Inferior parietal cortex (tissue), 1 donor: ENCODE measurements around the gene STK24.

ENCODE experiments used
- DNase-seq: peaks from one replicate; pipeline ENCODE4 v3.0.0-alpha.2; 2016; ENCODE audit errors: extremely low spot score

Gene STK24

DNA sequence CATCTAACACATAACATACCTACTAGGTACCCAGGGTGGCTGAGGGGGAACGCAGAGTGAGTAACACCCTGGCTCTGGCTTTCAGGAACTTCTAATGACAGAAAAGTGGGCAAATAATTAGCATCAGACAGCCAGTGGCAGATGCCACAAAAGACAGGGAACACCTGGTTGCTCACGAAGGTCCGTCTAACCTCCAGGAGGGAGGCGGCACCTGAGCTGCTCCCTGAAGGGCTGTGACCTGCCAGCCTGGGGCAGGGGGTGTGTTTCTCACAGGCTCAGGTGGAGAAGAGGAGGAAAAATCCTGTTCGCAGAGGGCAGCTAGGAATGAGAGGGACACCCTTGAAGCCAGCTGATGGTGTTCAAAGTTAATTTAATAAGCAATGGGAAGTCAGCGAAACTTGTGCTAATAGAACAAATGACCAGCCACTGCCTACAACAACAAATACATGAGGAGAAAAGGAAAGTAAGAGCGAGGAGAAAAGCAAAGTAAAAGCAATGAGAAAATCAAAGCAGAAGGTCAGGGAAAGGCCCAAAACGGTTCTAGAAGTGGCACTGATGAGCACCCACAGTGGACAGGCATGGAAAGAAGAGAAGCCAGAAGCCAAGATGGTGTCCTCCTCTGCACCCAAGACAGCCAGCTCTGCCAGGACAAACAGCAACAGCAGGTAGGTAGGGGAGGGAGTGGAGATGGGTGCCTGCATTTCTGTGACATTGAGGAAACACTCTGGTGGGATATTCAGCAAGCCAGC is 87.3 kb downstream of the STK24 start:
- no peak for DNase-seq

GRCh38 chr13:98488736-98489135 is 88.2 kb downstream of the STK24 start:
- DNase-seq, result no peak

GRCh38 chr13:98487522-98487921 is 89.4 kb downstream of the STK24 start:
- no peak for DNase-seq

DNA sequence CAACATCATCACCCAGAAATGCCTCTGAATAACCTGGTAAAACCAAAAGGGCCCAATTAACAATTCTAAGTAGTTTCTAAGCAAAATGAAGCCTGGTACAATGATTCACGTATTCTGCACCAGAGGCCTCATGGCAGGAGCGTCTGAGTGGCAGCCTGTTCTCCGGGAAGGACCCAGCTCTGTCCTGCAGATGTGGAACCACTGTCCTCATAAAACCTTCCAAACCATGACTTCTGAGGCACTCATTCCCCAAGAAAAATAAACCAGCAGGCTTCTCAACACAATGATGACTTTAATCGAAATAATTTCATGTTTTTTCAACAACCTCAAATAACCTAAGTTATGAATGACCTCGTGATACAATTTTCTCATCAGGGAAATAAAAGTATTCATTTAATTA is 89.9 kb downstream of the STK24 start:
- no peak for DNase-seq

DNA sequence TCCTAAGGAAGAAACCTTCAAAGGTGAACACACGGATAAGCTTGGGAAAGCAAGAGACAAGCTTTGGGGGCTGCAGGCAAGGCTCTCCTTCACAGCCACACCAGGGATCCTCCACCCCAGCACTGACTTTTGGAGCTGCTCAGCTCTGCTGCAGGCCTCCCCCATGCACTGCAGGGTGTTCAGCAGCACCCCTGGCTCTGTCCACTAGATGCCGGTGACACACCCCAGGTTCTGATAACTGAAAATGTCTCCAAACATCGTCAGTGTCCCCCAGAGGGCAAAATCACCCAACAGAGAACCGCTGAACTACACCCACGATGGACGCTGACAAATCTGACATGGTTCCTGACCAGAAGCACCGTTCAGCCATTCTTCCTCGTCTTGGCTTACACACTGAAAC is 90.5 kb downstream of the STK24 start:
- DNase-seq, result no peak

GRCh38 chr13:98485561-98485960 is 91.3 kb downstream of the STK24 start:
- no peak for DNase-seq

GRCh38 chr13:98484289-98485219 is 92.4 kb downstream of the STK24 start:
- DNase-seq, result no peak

- DNase-seq, result no peak
Observed at GRCh38 chr13:98483601-98484288, 93.2 kb downstream of the STK24 start.

GRCh38 chr13:98482476-98483444 is 94.1 kb downstream of the STK24 start:
- no peak for DNase-seq

DNA sequence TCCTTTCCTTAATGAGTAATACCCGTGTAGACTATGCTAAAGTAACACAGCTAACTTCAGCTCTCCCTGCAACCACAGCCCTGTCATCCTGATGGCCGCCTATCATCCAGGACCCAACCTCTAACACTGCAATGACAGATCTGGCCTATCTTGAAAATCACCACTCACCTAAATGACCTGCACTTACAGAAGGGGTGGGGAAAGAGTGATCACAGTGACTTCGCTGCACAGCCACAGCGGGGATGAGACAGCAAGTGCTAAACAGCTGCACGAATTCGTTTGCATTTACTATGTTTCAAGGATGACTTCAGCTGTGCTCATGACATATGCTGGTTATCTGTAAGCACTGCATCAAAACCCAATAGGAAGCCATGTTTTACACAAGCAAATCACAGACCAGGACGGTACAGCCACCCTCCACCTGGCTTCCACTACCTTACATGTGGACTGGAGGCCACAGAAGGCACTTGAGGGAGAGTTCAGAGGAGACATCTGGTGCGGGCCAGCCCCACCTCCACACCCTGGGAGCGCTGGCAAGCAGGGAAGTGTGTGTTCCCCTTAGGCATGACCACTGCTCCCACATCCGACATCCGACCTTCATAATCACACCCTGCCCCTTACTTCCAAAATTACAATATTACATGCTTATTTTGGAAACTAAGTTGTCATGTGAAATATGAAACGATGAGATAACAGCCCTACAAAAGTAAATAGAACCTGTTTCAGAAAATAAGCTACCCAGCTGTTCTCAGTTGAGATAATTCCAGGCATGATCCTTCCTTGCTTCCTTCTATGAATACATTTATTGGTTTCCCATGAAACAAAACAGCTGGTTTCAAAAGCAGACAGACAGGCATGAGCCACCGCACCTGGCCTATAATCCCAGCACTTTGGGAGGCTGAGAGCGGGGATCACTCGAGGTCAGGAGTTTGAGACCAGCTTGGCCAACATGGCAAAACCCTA is 95.7 kb downstream of the STK24 start:
- no peak for DNase-seq

DNA sequence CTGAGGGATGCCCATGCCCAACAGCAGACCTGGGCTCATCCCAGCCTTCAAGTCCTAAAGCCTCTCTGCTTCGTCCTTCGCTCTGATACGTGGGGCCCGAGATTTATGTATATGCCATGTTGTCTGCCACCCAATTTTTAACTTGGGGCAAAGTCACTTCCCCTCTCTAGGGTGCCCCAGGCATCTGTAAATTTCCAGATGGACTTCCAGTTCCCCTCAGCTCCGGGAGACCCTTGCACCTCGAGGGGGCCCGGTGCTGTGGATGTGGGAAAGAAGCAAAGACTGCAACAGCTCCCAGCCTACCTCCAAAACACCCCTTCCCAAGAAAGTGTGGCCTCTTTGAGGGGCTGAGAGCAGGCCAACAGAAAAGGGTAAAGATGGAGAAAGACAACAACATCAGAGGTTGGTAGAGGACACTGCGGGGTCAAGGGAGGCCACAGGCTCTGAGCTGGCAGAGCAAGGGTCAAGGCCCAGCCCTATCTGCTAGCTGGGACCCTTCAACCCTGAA is 97.4 kb downstream of the STK24 start:
- no peak for DNase-seq

DNA sequence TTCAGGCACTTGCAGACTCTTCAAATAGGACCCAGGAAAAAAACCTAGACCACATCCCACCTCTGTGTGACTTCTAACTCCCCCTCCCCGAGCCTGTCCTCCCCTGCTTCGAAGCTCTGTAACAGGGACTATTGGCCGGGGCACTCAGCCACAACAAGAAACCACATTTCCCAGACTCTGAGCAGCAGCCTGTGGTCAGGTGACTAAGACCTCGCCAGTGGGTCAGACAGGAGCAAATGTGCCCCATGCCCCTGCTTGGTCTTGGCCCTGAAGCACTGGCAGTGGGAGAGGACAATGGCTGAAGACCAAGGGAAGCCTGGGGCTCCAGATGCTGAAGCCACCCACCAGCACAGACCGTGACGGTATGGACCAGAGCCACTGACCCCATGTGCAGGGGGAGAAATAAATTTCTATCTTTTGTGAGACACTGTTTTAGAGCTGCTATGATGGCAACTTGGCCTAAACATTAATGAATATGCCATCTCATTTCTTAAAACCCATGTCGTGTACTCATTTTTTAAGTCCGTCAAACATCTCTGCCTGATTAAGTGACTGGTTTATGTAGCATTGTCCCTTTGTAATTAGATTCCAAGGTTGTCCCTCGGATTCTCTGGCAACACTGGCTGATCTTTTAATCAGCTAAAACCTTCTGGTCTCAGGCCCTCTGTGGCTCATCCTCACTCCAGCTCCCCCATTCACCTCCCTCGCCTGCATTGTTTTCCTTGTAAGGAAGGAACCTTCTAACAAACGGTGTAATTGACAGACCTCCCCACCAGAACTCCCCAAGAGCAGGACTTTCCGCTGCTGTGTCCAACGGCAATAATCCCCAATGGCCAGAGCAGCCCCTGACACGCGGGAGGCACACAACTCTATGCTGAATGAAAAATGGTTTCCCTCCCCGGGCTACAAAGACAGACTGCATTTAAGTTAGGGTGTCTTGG is 98.4 kb downstream of the STK24 start:
- DNase-seq, result no peak

DNA sequence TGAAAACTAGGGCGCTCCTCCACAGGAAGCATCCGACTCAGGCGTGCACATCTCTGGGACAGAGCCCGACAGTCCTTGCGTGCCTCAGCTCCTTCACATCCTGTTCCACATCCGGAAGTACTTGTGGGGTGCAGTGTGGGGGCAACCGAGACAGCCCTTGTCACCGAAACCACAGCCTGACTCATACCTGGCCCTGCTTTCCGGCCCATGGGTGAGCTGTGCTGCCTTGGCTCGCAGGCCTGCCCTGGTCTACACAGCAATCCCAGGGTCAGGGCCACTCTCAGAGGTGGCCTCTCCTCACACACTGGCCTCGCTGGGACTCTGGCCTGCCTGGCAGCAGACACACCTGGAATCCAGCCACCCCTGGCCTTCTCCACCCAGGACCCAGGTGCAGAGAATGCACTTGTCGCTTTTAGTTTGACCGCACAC is 100.4 kb downstream of the STK24 start:
- DNase-seq, result no peak

DNA sequence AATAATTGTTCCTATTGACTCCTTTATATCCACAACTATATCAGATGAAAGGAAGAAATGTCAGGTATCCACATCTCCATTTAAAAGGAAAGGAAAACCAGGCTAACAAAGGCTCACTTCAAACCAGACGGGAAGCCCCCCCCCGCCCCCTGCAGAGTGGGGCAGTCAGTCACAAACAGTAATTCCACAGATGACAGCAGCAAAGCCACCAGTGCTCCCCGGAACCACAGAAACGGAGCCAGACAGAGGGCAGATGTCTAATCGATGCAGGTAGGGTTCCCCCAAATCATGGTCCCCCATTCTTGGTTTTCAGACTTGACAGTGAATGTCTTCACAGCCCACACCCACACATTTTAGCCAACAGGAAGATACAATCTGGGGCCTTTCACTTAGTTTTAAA is 100.8 kb downstream of the STK24 start:
- DNase-seq, result no peak

DNA sequence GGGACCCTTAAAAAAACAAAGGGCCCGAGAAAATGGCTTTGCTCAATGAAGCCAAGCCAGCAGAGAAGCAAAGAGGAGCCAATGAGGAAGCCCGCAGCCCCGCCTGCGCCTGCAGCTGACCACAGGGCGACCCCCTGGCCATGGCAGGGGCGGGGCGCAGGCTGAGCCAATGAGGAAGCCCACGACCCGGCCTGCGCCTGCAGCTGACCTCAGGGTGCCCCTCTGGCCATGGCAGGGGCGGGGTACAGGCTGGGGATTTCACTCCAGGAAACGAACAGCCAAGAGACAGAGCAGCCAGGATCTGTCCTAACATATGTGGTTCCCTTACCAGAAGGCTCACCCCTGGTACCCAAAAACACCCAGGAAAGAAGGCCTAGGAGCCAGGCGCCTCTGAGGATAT is 101.4 kb downstream of the STK24 start:
- no peak for DNase-seq

GRCh38 chr13:98474761-98475160 is 102.1 kb downstream of the STK24 start:
- no peak for DNase-seq

DNA sequence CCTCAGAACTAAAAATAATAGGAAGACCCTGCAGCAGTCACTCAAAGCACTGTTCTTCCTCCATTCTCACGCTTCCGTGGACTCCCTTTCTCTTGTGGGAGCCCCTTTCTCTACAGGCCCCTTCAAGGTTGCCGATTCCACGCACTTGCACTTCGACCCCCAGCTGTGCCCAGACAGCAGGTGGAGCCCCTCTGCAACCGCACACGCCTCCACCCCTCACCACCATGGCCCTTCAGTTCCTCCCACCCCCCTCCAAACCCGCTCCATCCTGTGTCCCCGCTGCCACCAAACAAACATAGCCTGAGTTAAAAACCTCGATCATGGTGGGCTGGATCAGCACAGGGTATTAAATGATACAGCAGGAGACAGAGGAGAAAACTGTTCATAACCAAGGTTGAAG is 102.6 kb downstream of the STK24 start:
- DNase-seq, result no peak

GRCh38 chr13:98473788-98474144 is 103.1 kb downstream of the STK24 start:
- no peak for DNase-seq
